A673 (cell line): Measurements from ENCODE around the gene FAM13C.

Source experiments
- EZH2 ChIP-seq: fragments of 200-600 bp; sonication (generic); IDR thresholded peaks from 2 replicates; pipeline ENCODE4 v1.6.1; 2017; ENCODE audit warnings: borderline replicate concordance, low read depth, mild to moderate bottlenecking, mixed read lengths, antibody characterized with exemption, low read length; ENCODE audit not compliant: poor library complexity, severe bottlenecking
- TF ChIP-seq, protein P1 (sequence below): fragments of 300-800, 200-600 bp; sonication (generic); conservative IDR thresholded peaks from 2 replicates; pipeline ENCODE4 v1.5.1; 2017; ENCODE audit warnings: low read depth, mild to moderate bottlenecking, antibody characterized with exemption, low read length, moderate library complexity, mixed read lengths

DNA sequence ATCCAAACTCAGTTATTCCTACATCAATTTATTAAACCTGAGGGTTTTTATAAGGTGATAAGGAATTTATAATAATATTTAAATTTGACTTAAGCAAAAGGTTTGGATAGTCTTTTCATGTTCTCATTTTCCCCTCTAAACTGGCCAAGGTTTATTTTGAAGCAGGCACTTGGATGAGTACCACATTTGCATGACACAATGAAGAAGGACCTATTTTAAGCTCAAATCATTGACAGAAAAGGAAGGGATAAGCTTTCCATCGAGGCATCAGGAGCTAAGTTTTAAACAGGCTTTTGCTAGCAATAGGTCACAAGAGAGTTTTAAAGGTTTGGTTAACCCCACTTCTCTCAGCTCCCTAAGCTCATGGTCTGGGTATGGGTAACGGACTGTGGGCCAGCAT is 28.7 kb upstream of the FAM13C start:
- TF ChIP-seq, protein P1, sequence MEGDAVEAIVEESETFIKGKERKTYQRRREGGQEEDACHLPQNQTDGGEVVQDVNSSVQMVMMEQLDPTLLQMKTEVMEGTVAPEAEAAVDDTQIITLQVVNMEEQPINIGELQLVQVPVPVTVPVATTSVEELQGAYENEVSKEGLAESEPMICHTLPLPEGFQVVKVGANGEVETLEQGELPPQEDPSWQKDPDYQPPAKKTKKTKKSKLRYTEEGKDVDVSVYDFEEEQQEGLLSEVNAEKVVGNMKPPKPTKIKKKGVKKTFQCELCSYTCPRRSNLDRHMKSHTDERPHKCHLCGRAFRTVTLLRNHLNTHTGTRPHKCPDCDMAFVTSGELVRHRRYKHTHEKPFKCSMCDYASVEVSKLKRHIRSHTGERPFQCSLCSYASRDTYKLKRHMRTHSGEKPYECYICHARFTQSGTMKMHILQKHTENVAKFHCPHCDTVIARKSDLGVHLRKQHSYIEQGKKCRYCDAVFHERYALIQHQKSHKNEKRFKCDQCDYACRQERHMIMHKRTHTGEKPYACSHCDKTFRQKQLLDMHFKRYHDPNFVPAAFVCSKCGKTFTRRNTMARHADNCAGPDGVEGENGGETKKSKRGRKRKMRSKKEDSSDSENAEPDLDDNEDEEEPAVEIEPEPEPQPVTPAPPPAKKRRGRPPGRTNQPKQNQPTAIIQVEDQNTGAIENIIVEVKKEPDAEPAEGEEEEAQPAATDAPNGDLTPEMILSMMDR: no peak
- no peak for TF ChIP-seq EZH2
